GM06990 (cell line): ENCODE data around the gene CDK5R1.

Experiments used
- DNase-seq: peaks from one replicate; pipeline ENCODE4 v3.0.0-alpha.2; 2011; ENCODE audit not compliant: insufficient read length; ENCODE audit errors: extremely low read depth
- H3K27me3 ChIP-seq: replicated peaks from 2 replicates; pipeline ENCODE4 v1.6.0; 2011; ENCODE audit warnings: low read length; ENCODE audit not compliant: control insufficient read depth, insufficient read depth
- H3K36me3 ChIP-seq: 2 replicates; pipeline ENCODE4 v1.5.1; 2011; ENCODE audit warnings: low read length; ENCODE audit not compliant: control insufficient read depth, insufficient read depth
- H3K4me3 ChIP-seq: replicated peaks from 2 replicates; pipeline ENCODE4 v1.5.1; 2011; ENCODE audit warnings: low read depth, mild to moderate bottlenecking, control low read depth, low read length
- CTCF ChIP-seq: IDR thresholded peaks from 2 replicates; pipeline ENCODE4 v1.5.1; 2011; ENCODE audit warnings: low read length, control low read depth, mild to moderate bottlenecking, inconsistent platforms; ENCODE audit not compliant: insufficient read depth, poor library complexity, severe bottlenecking

Gene CDK5R1

DNA sequence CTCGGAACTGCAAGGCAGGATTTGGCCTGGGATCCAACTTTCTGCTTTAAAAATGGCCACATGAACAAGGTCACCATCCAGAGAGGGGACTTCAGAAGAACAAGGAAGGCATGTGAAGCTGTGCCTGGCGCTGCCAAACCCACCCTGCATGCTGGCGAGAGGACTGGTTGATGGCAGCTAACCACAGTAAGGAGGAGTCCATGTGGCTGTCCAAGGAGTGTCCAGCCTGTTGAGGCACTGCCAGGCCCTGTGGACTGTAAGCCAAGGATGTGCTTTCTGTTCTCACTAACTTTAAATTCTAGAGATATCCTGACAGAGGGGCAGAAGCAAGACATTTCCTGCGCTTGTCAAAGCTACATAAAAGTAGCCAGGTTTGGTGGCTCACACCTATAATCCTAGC is 40.4 kb downstream of the CDK5R1 start:
- Histone ChIP-seq H3K36me3 (no peaks in the 10 kb centered on the region), H3K27me3 (no peaks in the 10 kb centered on the region), H3K4me3 (no peak overlapping the region)
- no peak for DNase-seq
- TF ChIP-seq CTCF = no peak

GRCh38 chr17:32528825-32529224 is 42.0 kb downstream of the CDK5R1 start:
- TF ChIP-seq CTCF = no peak
- Histone ChIP-seq H3K4me3 (no peak overlapping the region), H3K36me3 (no peaks in the 10 kb centered on the region), H3K27me3 (no peaks in the 10 kb centered on the region)
- no peak for DNase-seq

DNA sequence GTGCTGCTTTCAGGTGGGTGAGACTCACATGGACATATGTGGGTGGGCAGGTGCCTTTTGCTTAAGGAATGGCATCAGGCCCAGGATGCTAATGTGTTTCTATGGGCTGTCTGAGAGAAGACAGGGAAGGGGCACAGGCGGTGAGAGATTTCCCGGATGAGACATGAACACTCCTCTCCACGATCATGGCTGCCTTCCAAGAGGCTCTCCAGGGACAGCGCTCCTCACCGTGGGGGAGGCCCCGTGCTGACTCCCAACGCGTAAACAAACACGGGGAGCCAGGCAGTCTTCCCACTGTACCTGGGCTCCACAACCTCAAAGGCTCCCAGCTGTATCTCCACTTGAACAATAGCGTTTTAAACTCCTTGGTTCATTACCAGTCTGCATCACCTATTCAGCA is 42.8 kb downstream of the CDK5R1 start:
- H3K36me3 ChIP-seq = no peaks in the 10 kb centered on the region
- H3K27me3 ChIP-seq = no peaks in the 10 kb centered on the region
- TF ChIP-seq CTCF = no peak
- H3K4me3 ChIP-seq = no peak overlapping the region
- no peak for DNase-seq

DNA sequence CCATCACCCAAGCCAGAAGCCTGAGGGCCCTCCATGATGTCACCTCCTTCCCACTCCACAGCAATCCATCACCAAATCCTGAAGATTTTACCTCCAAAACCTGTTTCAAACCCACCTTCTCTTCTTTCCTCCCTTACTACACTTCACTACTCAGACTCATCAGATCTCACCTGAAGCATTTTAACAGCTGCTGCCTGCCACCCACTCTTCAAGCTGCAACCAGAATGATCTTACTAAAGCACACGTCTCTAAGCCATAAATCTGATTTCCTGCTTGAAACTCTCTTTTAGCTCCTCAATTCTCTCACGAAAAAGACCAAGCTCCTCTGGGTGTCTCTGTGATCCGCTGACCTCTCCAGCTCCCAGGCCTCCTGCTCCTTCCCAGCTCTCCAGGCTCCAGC is 46.5 kb downstream of the CDK5R1 start:
- TF ChIP-seq CTCF = no peak
- H3K27me3 ChIP-seq = no peaks in the 10 kb centered on the region
- H3K36me3 ChIP-seq = no peaks in the 10 kb centered on the region
- no peak for DNase-seq
- no peak overlapping the region for H3K4me3 ChIP-seq

DNA sequence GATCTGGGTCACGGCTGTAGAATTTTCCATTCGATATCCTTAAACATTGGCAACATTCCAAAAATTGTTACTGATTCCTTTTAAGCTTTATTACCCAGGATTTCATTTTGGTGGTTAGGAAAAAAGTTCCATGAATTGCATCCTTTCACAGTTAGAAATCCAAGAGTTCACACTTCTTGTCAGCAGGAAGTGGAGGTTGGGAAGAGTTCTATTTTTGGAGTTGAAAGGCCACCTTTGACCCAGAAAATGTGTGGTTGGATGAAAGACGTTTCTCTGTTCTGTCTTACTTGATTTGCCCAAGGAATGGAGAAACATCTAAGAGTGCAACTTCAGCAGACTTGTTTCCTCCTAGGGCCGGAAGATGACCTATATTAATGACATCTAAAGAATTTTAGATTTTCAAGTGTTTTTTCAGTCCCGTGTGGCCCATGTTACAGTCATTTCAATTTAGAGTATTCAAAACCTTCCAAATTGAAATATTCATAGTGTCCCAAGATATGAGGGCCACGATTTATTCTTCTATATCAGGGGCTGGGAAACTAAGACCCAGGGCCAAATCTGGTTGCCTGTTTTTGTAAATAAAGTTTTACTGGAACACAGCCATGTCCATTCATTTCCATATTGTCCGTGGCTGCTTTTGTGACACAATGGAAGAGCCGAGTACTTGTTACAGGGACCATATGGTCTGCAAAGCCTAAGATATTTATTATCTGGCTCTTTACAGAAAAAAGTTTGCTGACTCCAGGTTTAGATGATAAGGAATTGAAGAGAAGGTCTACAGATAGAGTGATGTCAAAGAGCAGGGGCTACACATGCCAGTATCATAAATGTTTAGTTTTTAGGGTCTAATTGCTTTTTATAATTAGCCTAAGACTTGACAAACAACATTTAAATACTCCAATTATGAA is 50.2 kb downstream of the CDK5R1 start:
- no peak for TF ChIP-seq CTCF
- H3K4me3 ChIP-seq = no peak overlapping the region
- no peaks in the 10 kb centered on the region for H3K36me3 ChIP-seq
- H3K27me3 ChIP-seq = no peaks in the 10 kb centered on the region
- no peak for DNase-seq
